Sigmoid colon (tissue), 7 donors: ENCODE data around the gene ELMO1. TPM values are rescaled to one million over a fixed set of nuclear protein-coding genes. Genes with fewer than 3 reads are reported as not detected.

ENCODE experiments used
- DNase-seq: peaks from one replicate; pipeline ENCODE4 v3.0.0-alpha.2; 2019
- H3K27ac ChIP-seq, 4 donors: fragments of 200-600 bp; sonication (generic); one replicate each; pipeline ENCODE4 v1.5.1; 2016 to 2019; ENCODE audit warnings: mild to moderate bottlenecking in 1 of 4
- H3K27me3 ChIP-seq, 3 donors: fragments of 200-600 bp; sonication (generic); one replicate each; pipeline ENCODE4 v1.5.1; 2019; ENCODE audit warnings: mild to moderate bottlenecking in 1 of 3
- H3K36me3 ChIP-seq, 4 donors: fragments of 200-600 bp; sonication (generic); one replicate each; pipeline ENCODE4 v1.5.1; 2016 to 2019
- H3K4me1 ChIP-seq, 4 donors: fragments of 200-600 bp; sonication (generic); one replicate each; pipeline ENCODE4 v1.5.1; 2017 to 2019
- H3K4me3 ChIP-seq, 4 donors: fragments of 200-600 bp; sonication (generic); one replicate each; pipeline ENCODE4 v1.5.1; 2017 to 2019; ENCODE audit warnings: mild to moderate bottlenecking in 2 of 4, moderate library complexity in 1 of 4
- H3K9me3 ChIP-seq, 4 donors: fragments of 200-600 bp in 3 of 4; sonication (generic) in 3 of 4; one replicate each; pipeline versions ENCODE4 v1.5.1 to v1.6.1; 2013 to 2019
- EP300 ChIP-seq, 4 donors: sonication (generic); formaldehyde crosslinking; IDR thresholded peaks; one replicate each; pipeline ENCODE4 v1.6.1; 2017; ENCODE audit warnings: antibody characterized with exemption in 4 of 4
- POLR2A ChIP-seq, 2 donors: fragments of 450-650 bp; IDR thresholded peaks; one replicate each; pipeline ENCODE4 v1.6.1; 2016; ENCODE audit warnings: antibody characterized with exemption in 2 of 2, mild to moderate bottlenecking in 2 of 2, moderate library complexity in 2 of 2
- POLR2AphosphoS5 ChIP-seq, 4 donors: sonication (generic); formaldehyde crosslinking; IDR thresholded peaks; one replicate each; pipeline ENCODE4 v1.6.1; 2017; ENCODE audit warnings: antibody characterized with exemption in 4 of 4
- WGBS, 2 donors: extraction: QIAGEN DNeasy Blood & Tissue Kit; methylation state at CpG; one replicate each; pipeline ENCODE4 v1.1.7; 2013; 5-methylcytosine and 5-hydroxymethylcytosine counted together
- intact Hi-C: fragments of 100-400 bp; cut with DNase I; formaldehyde crosslinking; loops from one replicate; pipeline ENCODE4 v1.15.1; 2023
- polyA plus RNA-seq, 3 donors: library from polyadenylated mRNA; stranded (reverse); fragments of 200-250 nt; gene quantifications; one replicate each; pipeline ENCODE4 v1.2.3, GENCODE V29; 2013
- total RNA-seq, 4 donors: library from RNA; depleted of rRNA; stranded (reverse); fragments of >200 nt; gene quantifications; one replicate each; pipeline ENCODE4 v1.1.0, GENCODE V29; 2016
- TF ChIP-seq, protein P1 (sequence below), 4 experiments: fragments of 450-650 bp in 3 of 4; fragments of 200-600 bp in 1 of 4; IDR thresholded peaks; one replicate each; pipeline ENCODE4 v1.5.1; 2016 to 2019; ENCODE audit warnings: antibody characterized with exemption in 4 of 4, mild to moderate bottlenecking in 3 of 4, moderate library complexity in 2 of 4
- donor health status: healthy with polysubstance abuse.
- donor health status: Bipolar disorder and iron deficiency.
- donor health status: healthy.

The ELMO1 gene
- total and polyA plus RNA-seq, 7 donors, result 2.3 to 63.1 (median 33.9) TPM

GRCh38 chr7:37109843-37110242 is 338.8 kb downstream of the ELMO1 start:
- intact Hi-C loops, result no loop called here
- 63 to 80% methylated on average over 5 of the region's 5 CpGs for WGBS, 2 donors
- no peak for TF ChIP-seq EP300 (IDR thresholded peaks at IDR 0.05)
- TF ChIP-seq, protein P1, sequence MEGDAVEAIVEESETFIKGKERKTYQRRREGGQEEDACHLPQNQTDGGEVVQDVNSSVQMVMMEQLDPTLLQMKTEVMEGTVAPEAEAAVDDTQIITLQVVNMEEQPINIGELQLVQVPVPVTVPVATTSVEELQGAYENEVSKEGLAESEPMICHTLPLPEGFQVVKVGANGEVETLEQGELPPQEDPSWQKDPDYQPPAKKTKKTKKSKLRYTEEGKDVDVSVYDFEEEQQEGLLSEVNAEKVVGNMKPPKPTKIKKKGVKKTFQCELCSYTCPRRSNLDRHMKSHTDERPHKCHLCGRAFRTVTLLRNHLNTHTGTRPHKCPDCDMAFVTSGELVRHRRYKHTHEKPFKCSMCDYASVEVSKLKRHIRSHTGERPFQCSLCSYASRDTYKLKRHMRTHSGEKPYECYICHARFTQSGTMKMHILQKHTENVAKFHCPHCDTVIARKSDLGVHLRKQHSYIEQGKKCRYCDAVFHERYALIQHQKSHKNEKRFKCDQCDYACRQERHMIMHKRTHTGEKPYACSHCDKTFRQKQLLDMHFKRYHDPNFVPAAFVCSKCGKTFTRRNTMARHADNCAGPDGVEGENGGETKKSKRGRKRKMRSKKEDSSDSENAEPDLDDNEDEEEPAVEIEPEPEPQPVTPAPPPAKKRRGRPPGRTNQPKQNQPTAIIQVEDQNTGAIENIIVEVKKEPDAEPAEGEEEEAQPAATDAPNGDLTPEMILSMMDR (IDR thresholded peaks at IDR 0.05), result no peak
- TF ChIP-seq POLR2A (IDR thresholded peaks at IDR 0.05), result no peak
- no peak for TF ChIP-seq POLR2AphosphoS5 (IDR thresholded peaks at IDR 0.05)
- Histone ChIP-seq H3K4me1 (peaks cover 0 to 18% (median 12%) of the 10 kb centered on the region in 4 donors), H3K27ac (peak overlapping the region in 1 of 4 donors; percentile 73), H3K36me3 (no peaks in the 10 kb centered on the region), H3K27me3 (no peaks in the 10 kb centered on the region), H3K9me3 (no peaks in the 10 kb centered on the region), H3K4me3 (no peak overlapping the region)
- DNase-seq, result no peak

DNA sequence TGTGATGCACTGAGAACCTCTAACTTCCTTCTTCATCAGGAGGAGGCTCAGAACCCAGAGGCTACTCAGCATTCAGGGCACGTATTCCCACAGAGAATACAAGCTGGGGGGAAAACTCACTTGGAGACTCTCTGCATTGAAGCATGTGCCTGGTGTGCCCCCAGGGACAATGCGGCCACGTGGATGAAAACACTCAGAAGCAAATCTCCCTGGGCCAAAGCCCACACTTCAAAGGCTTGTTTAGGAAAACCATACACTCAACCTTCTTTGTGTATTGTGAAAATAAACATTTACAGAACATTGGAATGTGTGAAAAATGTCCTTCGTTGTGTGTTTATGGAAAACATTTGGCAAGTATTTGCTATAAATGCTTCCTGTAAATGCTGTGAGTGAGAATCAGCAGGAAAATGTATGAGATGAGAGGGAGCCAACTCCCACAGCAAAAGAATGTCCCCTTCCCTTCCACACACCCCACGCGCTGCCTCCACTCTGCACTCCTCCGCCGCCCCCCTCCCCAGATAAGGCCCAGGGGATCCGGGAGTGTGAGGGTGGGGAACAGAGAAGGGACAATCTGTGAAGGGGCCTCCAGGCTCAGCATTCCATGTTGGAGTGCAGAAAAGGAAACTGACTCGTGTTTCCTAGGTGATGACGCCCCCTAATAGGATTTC is 339.5 kb downstream of the ELMO1 start:
- no peaks in the 10 kb centered on the region for H3K36me3 ChIP-seq
- H3K27ac ChIP-seq, result peak overlapping the region in 1 of 4 donors; percentile 73
- 76 to 85% methylated on average over 11 of the region's 11 CpGs for WGBS, 2 donors
- H3K27me3 ChIP-seq, result no peaks in the 10 kb centered on the region
- H3K9me3 ChIP-seq, result no peaks in the 10 kb centered on the region
- H3K4me3 ChIP-seq, result no peak overlapping the region
- H3K4me1 ChIP-seq, result peaks cover 0 to 18% (median 12%) of the 10 kb centered on the region in 4 donors
- intact Hi-C loops, result no loop called here
- no peak for DNase-seq
- TF ChIP-seq POLR2AphosphoS5 (IDR thresholded peaks at IDR 0.05) (no peak), POLR2A (IDR thresholded peaks at IDR 0.05) (no peak), EP300 (IDR thresholded peaks at IDR 0.05) (no peak)
- TF ChIP-seq, protein P1 (IDR thresholded peaks at IDR 0.05), result no peak

DNA sequence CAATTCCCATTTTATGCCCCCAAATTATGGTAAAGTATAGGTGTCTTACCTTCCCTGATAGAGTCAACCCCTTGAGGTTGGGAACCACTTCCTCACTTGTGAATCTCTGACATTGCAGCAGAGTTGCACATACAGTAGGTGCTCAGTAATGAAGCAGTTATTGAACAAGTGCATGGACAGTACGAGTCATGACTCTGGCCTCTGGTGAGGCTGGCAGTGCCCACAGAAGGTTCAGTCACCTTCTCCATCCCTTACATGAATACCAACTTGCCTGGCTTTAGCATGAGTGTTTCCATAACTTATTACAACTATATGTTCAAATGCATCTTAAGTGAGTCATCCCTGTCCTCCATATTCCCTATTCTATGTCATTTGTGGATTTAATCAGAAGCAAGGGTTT is 340.0 kb downstream of the ELMO1 start:
- TF ChIP-seq POLR2AphosphoS5 (IDR thresholded peaks at IDR 0.05) (no peak), POLR2A (IDR thresholded peaks at IDR 0.05) (no peak), EP300 (IDR thresholded peaks at IDR 0.05) (no peak)
- TF ChIP-seq, protein P1 (IDR thresholded peaks at IDR 0.05), result no peak
- no peaks in the 10 kb centered on the region for H3K36me3 ChIP-seq
- 90 to 92% methylated on average over 1 of the region's 1 CpG for WGBS, 2 donors
- peaks cover 0 to 18% (median 12%) of the 10 kb centered on the region in 4 donors for H3K4me1 ChIP-seq
- no peaks in the 10 kb centered on the region for H3K27me3 ChIP-seq
- no peak for DNase-seq
- H3K4me3 ChIP-seq, result no peak overlapping the region
- intact Hi-C loops, result no loop called here
- peak overlapping the region in 1 of 4 donors; percentile 73 for H3K27ac ChIP-seq
- no peaks in the 10 kb centered on the region for H3K9me3 ChIP-seq

GRCh38 chr7:37107047-37107750 is 341.5 kb downstream of the ELMO1 start:
- Histone ChIP-seq H3K27me3 (no peaks in the 10 kb centered on the region), H3K27ac (no peak overlapping the region), H3K4me3 (no peak overlapping the region), H3K36me3 (no peaks in the 10 kb centered on the region), H3K9me3 (no peaks in the 10 kb centered on the region), H3K4me1 (peaks cover 0 to 18% (median 12%) of the 10 kb centered on the region in 4 donors)
- WGBS, 2 donors, result 92 to 94% methylated on average over 4 of the region's 4 CpGs
- no peak for DNase-seq
- intact Hi-C loops, result no loop called here
- TF ChIP-seq POLR2AphosphoS5 (IDR thresholded peaks at IDR 0.05) (no peak), POLR2A (IDR thresholded peaks at IDR 0.05) (no peak), EP300 (IDR thresholded peaks at IDR 0.05) (no peak)
- TF ChIP-seq, protein P1 (IDR thresholded peaks at IDR 0.05), result no peak
